Stimulated activated CD8-positive, alpha-beta memory T cell treated with anti-CD3 and anti-CD28 coated beads, Interleukin-12 subunit alpha, Interleukin-12 subunit beta, amount 100 ng/mL, for 24 hours (primary cell): Measurements from ENCODE around the gene JCAD.
"Not testable (repeated sequence)": the region's sequence is repeated elsewhere in the genome, so short reads cannot be mapped to it uniquely, and the experiment has no call there.

Experiments
- DNase-seq: peaks from one replicate; pipeline ENCODE4 v3.0.0-alpha.2; 2020; ENCODE audit errors: extremely low read depth

Gene JCAD

DNA sequence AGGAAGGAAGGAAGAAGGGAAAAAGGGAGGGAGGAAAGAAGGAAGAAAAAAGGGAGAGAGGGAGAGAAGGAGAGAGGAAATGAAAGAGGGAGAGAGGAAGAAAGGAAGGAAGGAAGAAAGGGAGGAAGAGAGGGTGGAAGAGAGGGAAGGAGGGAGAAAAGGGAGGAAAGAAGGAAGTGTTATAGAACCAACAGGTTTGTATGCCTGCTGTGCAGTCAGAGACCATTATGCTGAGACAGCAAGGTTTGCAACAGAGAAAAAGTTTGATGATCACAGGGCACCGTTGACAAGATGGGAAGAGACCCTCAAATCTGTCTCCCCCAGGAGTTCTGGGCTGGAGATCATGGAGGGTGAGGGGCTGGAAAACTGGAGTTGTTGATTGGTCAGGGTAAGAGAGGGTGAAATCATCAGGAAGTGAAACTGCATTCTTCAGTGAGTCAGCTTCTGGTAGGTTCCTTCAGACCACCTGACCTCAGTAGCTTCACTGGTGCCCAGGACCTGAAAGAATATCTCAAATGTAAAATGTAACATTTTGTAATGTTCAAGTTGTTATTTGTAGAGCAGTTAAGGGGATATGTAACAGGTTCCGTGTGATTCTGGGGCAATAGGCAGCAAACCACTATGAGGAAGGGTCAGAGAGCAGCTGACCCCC is 76.3 kb downstream of the JCAD start:
- DNase-seq, result no peak

DNA sequence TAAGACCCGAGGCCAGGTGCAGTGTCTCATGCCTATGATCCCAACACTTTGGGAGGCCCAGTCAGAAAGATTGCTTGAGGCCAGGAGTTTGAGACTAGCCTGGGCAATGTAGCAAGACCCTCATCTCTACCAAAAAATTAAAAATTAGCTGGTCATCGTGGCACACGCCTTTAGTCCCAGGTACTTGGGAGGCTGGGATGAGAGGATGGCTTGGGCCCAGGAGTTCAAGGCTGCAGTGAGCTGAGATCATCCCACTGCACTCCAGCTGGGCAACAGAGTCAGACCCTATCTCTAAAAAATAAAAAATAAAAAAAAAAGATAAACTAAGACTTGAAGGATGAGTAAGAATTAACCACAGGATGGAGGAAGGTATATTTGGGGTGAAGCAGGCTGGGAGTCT is 77.9 kb downstream of the JCAD start:
- no peak for DNase-seq

DNA sequence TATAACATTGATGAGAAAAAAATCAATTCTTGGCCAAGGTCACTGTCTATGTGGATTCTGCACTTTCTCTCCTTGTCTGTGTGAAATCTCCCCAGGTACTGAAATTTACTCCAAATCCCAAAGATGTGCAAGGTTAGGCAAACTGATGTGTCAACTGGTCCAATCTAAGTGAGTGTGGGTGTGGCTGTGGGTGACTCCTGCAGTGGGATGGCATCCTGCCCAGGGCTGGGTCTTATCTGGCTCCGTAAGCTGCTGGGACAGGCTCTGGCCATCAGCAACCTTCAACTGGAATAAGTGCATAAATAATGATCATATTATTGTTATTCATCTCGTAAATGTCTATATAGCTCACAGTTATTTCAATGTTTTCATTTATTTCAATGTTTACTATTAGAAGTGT is 79.3 kb downstream of the JCAD start:
- no peak for DNase-seq

DNA sequence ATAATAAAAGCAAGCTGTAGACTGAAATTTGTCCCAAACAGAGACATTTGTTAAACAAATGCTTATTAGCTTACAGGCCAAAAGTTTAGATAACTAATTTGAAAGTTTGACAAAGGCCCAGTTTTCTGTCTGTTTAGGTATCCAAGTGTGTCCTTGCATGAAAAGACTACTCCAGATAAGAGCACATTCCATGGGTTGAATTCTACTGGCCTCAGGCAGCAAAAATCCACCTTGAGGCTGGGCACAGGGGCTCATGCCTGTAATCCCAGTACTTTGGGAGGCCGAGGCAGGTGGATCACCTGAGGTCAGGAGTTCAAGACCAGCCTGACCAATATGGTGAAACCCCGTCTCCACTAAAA is 80.0 kb downstream of the JCAD start:
- DNase-seq, result not testable (repeated sequence)

DNA sequence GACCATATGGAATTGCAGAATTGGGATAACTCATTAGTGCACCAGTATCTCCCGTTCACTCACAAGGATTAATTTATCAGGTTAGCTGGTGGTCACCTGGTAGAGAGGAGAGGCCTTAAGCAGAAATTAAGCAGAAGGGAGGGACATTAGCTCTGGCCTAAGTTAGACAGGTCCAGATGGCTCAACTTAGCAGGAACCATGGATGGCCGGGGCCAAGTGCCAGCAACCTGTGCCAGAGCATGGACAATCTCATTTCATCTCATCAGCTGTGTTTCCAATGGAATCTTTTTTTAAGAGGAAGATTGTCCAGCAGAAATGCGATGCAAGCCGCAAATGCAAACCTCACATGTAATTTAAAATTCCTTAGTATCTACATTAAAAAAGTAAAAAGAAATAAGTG is 82.2 kb downstream of the JCAD start:
- no peak for DNase-seq

DNA sequence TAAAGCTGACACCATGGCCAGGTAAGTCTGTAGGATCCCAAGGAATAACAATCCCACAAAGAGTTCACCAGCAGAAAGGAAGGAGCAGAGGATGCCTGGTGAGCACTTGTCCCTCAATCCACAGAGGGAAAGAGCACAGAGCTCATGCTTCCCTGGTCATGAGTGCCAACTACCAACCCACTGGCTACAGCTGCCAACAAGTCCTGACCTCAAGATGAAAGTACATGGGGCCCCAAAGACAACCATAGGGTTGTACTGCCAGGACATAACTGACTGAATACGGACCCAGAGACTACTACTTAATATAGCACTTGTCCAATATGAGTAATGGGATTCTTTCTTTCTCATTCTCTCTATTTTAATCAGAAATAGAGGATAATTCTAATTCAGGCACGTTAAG is 83.3 kb downstream of the JCAD start:
- no peak for DNase-seq

DNA sequence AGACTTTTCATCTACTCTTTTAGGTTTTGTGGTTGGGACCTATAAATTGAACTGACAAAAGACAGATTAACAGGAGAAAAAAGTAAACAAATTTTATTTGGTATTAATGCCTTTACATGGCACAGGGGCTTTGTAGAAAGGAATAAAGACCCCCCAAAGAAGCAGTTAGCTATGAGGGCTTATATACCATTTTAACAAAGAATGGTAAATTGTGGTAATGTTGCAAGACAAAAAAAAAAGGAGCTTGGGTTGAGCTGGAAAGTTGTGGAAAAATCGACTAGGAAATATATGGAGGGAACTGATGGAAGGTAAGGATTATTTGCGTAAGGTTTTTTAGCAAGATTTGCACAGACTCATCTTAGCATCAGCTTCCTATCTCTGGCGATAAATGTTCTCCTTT is 84.6 kb downstream of the JCAD start:
- no peak for DNase-seq

DNA sequence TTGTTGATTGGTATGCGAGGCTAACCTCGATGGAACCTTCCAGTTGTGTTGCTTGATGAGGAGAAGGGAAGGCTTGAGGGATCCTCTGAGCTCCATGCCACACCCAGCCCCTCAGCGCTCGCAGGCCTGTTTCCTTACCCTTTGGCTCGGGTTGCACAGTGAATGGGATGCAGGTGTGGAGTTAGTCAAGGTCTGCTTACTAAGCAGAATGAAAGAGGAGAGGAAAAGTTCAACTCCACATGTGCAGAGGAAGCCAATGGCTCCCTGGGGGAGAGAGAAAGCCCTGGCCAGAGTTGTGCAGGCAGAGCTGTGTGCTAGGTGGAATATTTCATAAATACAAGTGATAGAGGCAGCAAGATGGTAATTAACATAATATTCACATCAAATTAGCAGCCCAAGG is 85.5 kb downstream of the JCAD start:
- no peak for DNase-seq

DNA sequence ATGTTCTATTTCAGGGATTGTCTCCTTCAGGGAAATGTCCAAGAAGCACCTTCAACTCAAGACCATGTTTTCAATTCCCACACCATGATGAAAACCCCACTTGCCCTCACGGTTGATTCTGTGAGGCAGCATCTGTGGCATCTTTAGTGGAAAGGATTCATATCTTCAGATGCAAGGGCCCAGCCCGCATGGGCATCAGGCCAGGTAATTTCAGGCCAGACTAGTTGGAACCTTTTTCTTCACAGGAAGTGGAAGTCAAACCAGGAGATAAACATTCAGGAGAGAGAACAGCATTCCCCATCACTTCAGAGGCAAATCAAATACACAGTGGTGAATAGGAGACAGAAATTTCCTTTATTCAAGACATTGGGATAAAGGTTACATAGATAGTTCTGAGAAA is 88.8 kb downstream of the JCAD start:
- no peak for DNase-seq

DNA sequence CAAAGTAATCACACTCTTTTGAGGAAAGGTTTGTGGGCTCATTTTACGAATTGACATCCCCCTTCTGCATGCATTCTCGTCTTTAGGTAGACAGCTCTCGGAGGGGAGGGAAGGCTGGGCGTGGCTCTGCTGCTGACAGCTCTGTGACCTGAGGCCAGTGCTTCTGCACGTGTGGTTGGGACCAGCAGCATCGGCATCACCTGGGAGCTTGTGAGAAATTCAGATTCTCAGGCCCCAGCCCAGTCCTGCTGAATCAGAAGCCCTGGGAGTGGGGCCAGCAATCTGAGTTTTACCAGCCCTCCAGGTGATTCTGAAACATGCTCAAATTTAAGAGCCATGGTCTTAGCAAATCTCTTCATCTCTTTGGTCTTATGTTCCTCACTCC is 89.4 kb downstream of the JCAD start:
- DNase-seq, result no peak

DNA sequence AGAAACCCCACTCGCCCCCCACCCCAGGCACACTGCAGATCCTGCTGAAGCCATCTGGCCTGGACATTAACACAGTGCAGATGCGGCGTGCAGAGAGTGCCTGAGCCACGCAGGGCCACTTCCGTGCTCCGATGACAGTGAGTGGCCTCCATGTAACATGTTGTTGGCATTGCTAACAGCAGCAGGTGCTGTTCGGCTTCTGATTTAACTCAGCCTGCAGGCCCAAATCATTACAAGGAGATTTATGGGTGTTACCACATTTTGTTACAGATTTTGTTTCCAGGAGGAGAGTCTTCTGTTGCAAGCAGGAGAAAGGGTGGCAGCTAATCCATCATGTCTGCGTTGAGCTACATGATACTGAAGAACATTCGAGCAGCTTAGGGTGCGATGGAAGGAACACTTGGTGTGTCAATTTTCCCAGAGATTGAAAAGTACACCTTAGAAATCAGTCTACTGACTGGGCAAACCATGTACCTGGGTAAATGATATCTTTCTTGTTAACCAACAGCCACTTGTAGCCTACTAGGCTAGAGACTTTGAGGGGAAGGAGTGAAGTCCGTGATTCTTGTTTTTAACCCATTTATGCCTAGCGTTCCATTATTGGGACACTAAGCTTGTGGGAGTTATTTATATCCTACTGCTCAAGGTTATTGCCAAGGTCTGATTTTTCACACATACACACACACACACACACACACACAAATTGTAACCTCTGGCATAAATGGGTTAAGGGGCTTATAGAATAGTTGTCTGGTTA is 90.0 kb downstream of the JCAD start:
- DNase-seq, result no peak

DNA sequence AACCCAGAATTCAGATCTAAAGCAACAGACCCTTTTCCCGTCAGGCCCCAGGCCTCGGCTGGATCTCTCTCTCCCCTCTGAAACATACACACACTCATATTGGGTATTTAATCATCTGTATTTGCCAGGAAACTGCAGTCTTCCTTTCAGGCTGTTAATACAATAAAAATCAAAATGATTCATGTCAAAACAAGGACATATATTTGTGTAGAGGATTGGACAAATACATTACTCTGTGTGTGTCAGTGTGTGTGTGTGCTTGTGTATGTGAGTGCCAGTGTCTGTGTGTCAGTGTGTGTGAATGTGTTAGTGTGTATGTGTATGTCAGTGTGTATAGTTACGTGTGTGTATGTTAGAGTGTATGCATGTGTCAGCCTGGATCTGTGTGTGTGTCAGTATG is 90.8 kb downstream of the JCAD start:
- no peak for DNase-seq

DNA sequence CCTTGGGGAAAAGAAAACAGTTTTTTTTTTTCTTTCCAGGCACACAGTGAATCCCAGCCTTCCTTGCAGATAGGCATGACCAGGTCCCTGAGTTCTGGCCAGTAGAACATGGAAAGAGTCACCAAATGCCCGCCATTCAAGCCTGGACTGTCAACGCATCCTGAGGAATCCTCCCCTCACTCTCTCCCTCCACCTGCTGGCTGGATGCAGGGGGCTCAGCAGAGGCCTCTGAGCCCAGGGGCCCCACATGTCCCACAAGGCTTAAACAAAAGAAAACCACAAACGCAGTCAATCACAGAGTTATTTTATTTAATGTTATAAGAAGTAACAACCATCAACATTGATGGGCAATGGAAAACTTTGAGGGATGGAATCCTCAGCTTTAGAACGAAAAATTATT is 93.1 kb downstream of the JCAD start:
- DNase-seq, result no peak
